ENCODE results near the gene SNX33. TPM values are rescaled to one million over a fixed set of nuclear protein-coding genes. Genes with fewer than 3 reads are reported as not detected.
"Not testable (repeated sequence)": the region's sequence is repeated elsewhere in the genome, so short reads cannot be mapped to it uniquely, and the experiment has no call there.

SNX33 gene
- total RNA-seq, 2 experiments from 2014 or later = 2.2 to 2.4 TPM

DNA sequence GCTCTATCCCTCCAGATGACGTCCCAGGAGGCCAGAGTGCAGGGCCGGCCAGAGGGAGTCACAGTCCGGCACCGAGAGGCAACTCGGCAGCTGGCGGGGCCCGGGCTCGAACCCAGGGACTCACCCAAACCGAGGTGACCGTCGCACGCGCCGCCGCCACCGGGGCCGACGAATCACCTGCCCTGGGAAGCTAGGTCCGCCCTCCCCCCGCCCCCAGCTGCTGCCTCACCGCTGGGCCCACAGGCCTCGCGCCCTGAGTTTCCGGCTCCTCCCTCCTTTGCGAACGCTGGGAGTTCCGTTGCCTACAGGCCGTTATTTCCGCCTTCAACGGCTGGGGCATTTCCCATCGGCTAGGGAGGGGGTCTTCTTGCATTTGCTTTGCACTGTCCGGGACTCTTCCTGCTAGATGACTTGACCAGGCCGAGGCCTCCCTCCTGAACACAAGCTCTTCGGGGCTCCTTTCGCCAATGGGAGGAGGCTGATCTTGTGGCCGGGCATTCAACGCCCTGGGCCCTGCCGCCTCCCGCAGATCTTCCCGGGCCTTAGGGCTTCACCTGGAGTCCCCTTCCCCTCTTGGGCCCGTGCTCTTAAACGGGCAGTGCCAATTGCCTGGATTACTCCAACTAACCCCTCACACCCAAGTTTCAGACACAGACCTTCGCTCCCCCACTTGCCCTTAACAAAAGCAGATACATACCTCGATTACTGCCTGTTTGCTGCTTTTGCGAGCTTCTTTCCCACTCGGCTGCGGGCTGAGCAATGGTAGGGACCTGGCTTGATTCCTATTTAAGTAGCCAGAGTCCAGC lies 22.0 kb upstream of the SNX33 start, which contains the start of gene SNUPN:
TSS of gene SNUPN (minus strand) at position 184 of the 806 bp plus-strand sequence. CDS start 4,674 bp downstream, outside the sequence.
- peak within 1 kb of the TSS; percentile 99 for H3K27ac Mint-ChIP-seq
- peaks cover 6% of the 10 kb centered on the region for H3K36me3 Mint-ChIP-seq (ENCODE audit: low read depth)
- H3K4me1 Mint-ChIP-seq = peaks cover 45% of the 10 kb centered on the region
- intact Hi-C loops (cut with DNase I, micrococcal nuclease) = loop anchor here (1.0 to 10.0 kb wide), 10 partner anchors 15 to 1221 kb away; partner anchors contain the start of genes IMP3 (in 2 of the 2), MAN2C1 (in 2 of the 2), ARID3B (in 1 of the 2) and COX5A (in 1 of the 2)
- CTCF ChIA-PET = interaction anchor here (0.5 to 3.2 kb wide), 12 partner anchors 9 to 258 kb away, joined by 3 to 21 read pairs (median 6); partner anchors contain the start of genes IMP3, MAN2C1, SIN3A and SNX33
- peak; percentile 88 for ATAC-seq
- H3K27me3 Mint-ChIP-seq = no peaks in the 10 kb centered on the region
- H3K4me3 Mint-ChIP-seq = peak within 1 kb of the TSS; percentile 93
- no peaks in the 10 kb centered on the region for H3K9me3 Mint-ChIP-seq (ENCODE audit: low read depth)
- POLR2A ChIA-PET = interaction anchor here (0.5 to 2.2 kb wide), 11 partner anchors 14 to 278 kb away, joined by 3 to 18 read pairs (median 6); partner anchors contain the start of genes IMP3, MAN2C1 and SIN3A
- DNase-seq = peak; percentile 97

- intact Hi-C loops (cut with DNase I, micrococcal nuclease) = no loop called here
- no peak overlapping the region for H3K4me3 Mint-ChIP-seq
- ChIA-PET POLR2A (no interaction called here), CTCF (interaction anchor here (0.6 kb wide), 2 partner anchors 730 to 1054 kb away, joined by 3 to 4 read pairs; no protein-coding TSS in a partner anchor)
- H3K9me3 Mint-ChIP-seq (ENCODE audit: low read depth) = no peaks in the 10 kb centered on the region
- H3K4me1 Mint-ChIP-seq = peaks cover 12% of the 10 kb centered on the region
- H3K27ac Mint-ChIP-seq = no peak overlapping the region
- H3K36me3 Mint-ChIP-seq (ENCODE audit: low read depth) = peaks cover 6% of the 10 kb centered on the region
- ATAC-seq (no peak), DNase-seq (no peak)
- H3K27me3 Mint-ChIP-seq = no peaks in the 10 kb centered on the region
These were observed 15.8 kb upstream of the SNX33 start for GRCh38 chr15:75631935-75632334.

DNA sequence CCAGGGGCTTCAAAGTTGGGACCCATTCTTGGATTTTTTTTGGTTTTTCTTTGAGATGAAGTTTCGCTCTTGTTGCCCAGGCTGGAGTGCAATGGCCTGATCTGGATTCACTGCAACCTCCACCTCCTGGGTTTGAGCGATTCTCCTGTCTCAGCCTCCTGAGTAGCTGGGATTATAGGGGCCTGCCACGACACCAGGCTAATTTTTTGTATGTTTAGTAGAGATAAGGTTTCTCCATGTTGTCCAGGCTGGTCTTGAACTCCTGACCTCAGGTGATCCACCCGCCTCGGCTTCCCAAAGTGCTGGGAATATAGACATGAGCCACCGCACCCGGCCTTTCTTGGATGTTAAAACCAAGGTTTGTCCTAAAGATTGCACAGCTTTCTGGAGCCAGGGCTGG lies 13.8 kb upstream of the SNX33 start:
- DNase-seq; H3K9me3 Mint-ChIP-seq (ENCODE audit: low read depth); ATAC-seq; H3K27ac Mint-ChIP-seq; H3K4me3 Mint-ChIP-seq; intact Hi-C loops (cut with DNase I, micrococcal nuclease); H3K27me3 Mint-ChIP-seq; POLR2A ChIA-PET: not testable (repeated sequence)
- CTCF ChIA-PET = interaction anchor here (0.6 kb wide), 2 partner anchors 101 to 226 kb away, joined by 3 to 4 read pairs; no protein-coding TSS in a partner anchor
- peaks cover 24% of the 10 kb centered on the region for H3K36me3 Mint-ChIP-seq (ENCODE audit: low read depth)
- peaks cover 22% of the 10 kb centered on the region for H3K4me1 Mint-ChIP-seq

DNA sequence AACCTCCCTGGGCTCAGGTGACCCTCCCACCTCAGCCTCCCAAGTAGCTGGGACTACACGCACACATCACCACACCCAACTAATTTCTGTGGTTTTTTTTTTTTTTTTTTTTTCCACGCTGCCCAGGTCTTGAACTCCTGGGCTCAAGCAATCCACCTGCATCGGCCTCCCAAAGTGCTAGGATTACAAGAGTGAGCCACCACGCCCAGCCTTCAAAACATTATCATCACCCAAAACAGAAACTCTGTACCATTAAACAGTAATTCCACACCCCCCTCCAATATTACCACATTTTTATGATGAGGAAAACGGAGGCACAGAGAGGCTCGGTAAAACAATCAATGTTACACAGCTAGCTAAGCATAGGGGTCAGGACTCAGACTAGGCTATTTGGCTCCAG lies 11.7 kb upstream of the SNX33 start:
- POLR2A ChIA-PET = interaction anchor here (0.7 to 1.1 kb wide), 4 partner anchors 9 to 679 kb away, joined by 3 read pairs; no protein-coding TSS in a partner anchor
- no peak overlapping the region for H3K27ac Mint-ChIP-seq
- peaks cover 24% of the 10 kb centered on the region for H3K4me1 Mint-ChIP-seq
- ATAC-seq = no peak
- no peak overlapping the region for H3K4me3 Mint-ChIP-seq
- no peaks in the 10 kb centered on the region for H3K9me3 Mint-ChIP-seq (ENCODE audit: low read depth)
- CTCF ChIA-PET = interaction anchor here (3.3 kb wide), 1 partner anchor 10 kb away, joined by 17 read pairs; the partner anchor contains the start of gene SNUPN
- H3K27me3 Mint-ChIP-seq = no peaks in the 10 kb centered on the region
- peaks cover 32% of the 10 kb centered on the region for H3K36me3 Mint-ChIP-seq (ENCODE audit: low read depth)
- intact Hi-C loops (cut with DNase I, micrococcal nuclease) = loop anchor here in 1 of 2 experiments (5.0 kb wide), 2 partner anchors 699 to 849 kb away; partner anchors contain the start of gene COX5A
- no peak for DNase-seq

DNA sequence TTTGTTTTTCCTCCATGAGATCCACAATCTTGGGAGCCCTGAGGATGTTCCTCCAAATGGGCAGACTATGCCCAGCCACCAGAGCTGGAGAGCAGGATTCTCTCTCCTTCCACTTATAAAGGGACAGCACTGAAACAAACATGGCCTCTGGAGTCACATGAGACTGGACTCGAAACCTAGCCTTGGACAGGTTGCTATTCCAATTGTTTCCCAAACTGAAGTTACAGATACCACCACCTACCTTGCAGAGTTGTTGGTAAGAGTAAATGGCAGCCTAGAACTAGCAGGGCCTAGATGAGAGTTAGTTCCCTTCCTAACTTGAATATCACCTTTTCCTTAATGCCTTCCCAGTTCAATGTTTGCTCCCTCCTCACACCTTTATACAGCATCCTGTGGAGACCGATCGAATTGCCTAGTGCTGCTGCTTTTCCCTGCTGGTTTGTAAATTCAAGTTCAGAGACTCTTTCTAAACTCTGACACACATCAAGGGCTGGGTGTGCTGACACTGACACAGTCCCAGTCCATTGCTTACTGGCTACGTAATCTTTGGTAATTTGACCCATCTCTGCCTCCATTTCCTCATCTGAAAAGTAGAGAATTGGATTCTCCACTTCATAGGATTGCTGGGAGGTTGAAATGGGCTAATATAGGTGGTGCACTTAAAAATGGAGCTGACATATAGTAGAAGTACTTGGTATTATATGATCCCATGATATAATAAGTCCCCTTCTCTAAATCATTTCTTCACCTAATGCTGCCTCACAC lies 10.3 kb upstream of the SNX33 start:
- peak overlapping the region; percentile 96 for H3K27ac Mint-ChIP-seq

GRCh38 chr15:75639191-75639708 lies 8.5 kb upstream of the SNX33 start:
- Mint-ChIP-seq H3K9me3 (ENCODE audit: low read depth) (no peaks in the 10 kb centered on the region), H3K4me1 (peaks cover 25% of the 10 kb centered on the region), H3K27ac (peak overlapping the region; percentile 96), H3K27me3 (no peaks in the 10 kb centered on the region), H3K36me3 (ENCODE audit: low read depth) (peaks cover 32% of the 10 kb centered on the region), H3K4me3 (peak overlapping the region; percentile 99)
- DNase-seq (peak; percentile 13), ATAC-seq (no peak)
- ChIA-PET POLR2A (interaction anchor here (0.5 to 4.6 kb wide), 10 partner anchors 11 to 271 kb away, joined by 3 to 47 read pairs (median 4); partner anchors contain the start of genes MAN2C1, PTPN9, SIN3A and SNUPN), CTCF (interaction anchor here (0.6 to 3.3 kb wide), 15 partner anchors 11 to 586 kb away, joined by 3 to 37 read pairs (median 8); partner anchors contain the start of genes MAN2C1, PTPN9 and SNUPN)
- intact Hi-C loops (cut with DNase I, micrococcal nuclease) = loop anchor here (2.0 to 5.0 kb wide), 4 partner anchors 60 to 852 kb away; partner anchors contain the start of genes COX5A (in 1 of the 2) and PTPN9 (in 1 of the 2)

More for the DNA sequence above, 10.3 kb upstream of the SNX33 start:
- Mint-ChIP-seq H3K4me1 (peaks cover 25% of the 10 kb centered on the region), H3K36me3 (ENCODE audit: low read depth) (peaks cover 32% of the 10 kb centered on the region), H3K27me3 (no peaks in the 10 kb centered on the region), H3K9me3 (ENCODE audit: low read depth) (no peaks in the 10 kb centered on the region), H3K4me3 (peak overlapping the region; percentile 99)
- intact Hi-C loops (cut with DNase I, micrococcal nuclease) = loop anchor here (2.0 to 5.0 kb wide), 4 partner anchors 59 to 850 kb away; partner anchors contain the start of genes COX5A (in 1 of the 2) and PTPN9 (in 1 of the 2)
- ATAC-seq (no peak), DNase-seq (no peak)
- ChIA-PET POLR2A (interaction anchor here (0.7 to 4.6 kb wide), 3 partner anchors 10 to 184 kb away, joined by 3 to 47 read pairs (median 3); partner anchors contain the start of gene SIN3A), CTCF (interaction anchor here (0.5 to 3.3 kb wide), 6 partner anchors 12 to 270 kb away, joined by 3 to 17 read pairs (median 3); partner anchors contain the start of gene SNUPN)

DNA sequence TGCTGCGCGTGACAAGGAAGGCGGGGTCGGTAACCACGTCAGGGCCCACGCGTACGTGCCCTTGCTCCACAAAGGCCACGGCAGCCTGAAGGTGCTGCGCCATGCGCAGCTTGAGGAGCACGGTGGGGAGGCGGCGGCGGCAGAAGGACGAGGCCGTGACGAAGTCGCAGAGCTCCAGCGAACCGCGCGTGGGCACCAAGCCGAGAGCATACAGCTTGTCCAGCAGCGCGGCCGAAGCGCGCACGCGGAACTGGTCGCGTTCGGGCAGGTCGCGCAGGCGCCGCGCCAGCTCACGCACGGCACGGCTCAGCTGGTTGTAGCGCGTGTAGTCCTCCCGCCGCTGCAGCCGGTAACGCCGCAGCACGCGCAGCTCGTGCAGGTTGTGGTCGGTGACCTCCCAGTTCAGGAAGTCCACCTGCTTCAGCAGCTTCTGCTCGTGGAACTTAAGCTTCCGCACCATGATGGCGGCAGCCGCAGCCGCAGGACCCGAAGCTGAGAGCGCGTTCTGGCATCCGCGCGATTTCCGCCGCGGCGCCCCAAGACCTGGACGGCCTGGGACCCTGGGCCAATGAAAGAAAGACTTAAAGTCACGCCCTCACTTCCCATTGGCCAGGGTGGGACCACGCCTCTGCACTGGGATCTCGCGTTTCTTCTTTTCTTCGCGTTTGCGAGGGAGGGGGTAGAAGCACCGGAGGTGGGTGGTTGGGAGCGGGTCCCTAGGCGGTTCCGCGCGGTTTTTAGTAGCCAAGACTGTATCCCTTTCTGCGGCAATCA lies 7.8 kb upstream of the SNX33 start, which contains the start of gene IMP3:
TSS of gene IMP3 (minus strand) at position 516 of the 774 bp plus-strand sequence. CDS start at position 460, 56 bp downstream.
- ATAC-seq (peak; percentile 92), DNase-seq (peak; percentile 96)
- Mint-ChIP-seq H3K36me3 (ENCODE audit: low read depth) (peaks cover 32% of the 10 kb centered on the region), H3K4me1 (peaks cover 25% of the 10 kb centered on the region), H3K27ac (peak within 1 kb of the TSS; percentile 96), H3K9me3 (ENCODE audit: low read depth) (no peaks in the 10 kb centered on the region), H3K27me3 (no peaks in the 10 kb centered on the region), H3K4me3 (peak within 1 kb of the TSS; percentile 99)
- ChIA-PET POLR2A (interaction anchor here (0.5 to 4.6 kb wide), 13 partner anchors 12 to 272 kb away, joined by 3 to 47 read pairs (median 3); partner anchors contain the start of genes MAN2C1, PTPN9, SIN3A and SNUPN), CTCF (interaction anchor here (0.6 to 3.3 kb wide), 14 partner anchors 10 to 587 kb away, joined by 3 to 37 read pairs (median 6); partner anchors contain the start of genes MAN2C1, PTPN9 and SNUPN)
- intact Hi-C loops (cut with DNase I, micrococcal nuclease) = loop anchor here (1.0 to 10.0 kb wide), 15 partner anchors 15 to 1025 kb away; partner anchors contain the start of genes PTPN9 (in 2 of the 2), SNUPN (in 2 of the 2), C15orf39 (in 1 of the 2) and CLK3 (in 1 of the 2)

DNA sequence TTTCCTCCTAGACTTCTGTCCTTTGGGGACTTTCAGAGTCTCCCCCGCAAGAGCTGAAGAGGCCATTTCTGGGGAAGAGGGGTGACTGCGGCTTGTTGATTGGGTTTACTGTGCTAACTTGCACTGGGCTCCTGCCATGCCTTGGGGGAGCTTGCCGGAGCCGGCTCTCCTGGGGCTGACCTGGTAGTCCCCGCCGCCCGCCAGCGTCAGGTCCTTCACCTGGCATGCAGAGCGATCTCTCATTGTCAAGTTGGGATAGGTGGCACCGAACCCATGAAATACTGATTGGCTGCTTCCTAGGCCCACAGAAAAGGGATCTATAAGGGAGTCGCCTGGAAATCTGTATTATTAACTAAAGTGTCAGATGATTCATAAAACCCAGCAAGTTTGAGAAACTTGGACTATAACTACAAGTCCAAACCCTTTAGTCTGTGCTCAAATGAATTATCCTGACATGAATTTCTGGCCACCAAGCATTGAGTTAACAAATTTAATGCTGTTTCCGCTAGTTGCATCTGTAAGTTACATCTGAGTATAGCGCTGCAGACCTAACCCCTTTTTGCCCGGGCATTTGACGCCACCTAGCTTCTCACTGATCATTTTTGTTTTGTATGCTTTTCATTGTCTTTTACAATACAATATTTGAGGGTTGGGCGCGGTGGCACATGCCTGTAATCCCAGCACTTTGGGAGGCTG lies 7.1 kb upstream of the SNX33 start:
- Mint-ChIP-seq H3K4me3 (peak overlapping the region; percentile 99), H3K4me1 (peaks cover 25% of the 10 kb centered on the region), H3K27me3 (no peaks in the 10 kb centered on the region), H3K9me3 (ENCODE audit: low read depth) (no peaks in the 10 kb centered on the region), H3K36me3 (ENCODE audit: low read depth) (peaks cover 32% of the 10 kb centered on the region), H3K27ac (peak overlapping the region; percentile 96)
- POLR2A ChIA-PET = interaction anchor here (0.6 to 4.6 kb wide), 13 partner anchors 7 to 272 kb away, joined by 3 to 47 read pairs (median 3); partner anchors contain the start of genes MAN2C1, PTPN9, SIN3A and SNUPN
- peak; percentile 52 for ATAC-seq
- DNase-seq = peak; percentile 79
- intact Hi-C loops (cut with DNase I, micrococcal nuclease) = loop anchor here (1.0 to 10.0 kb wide), 11 partner anchors 15 to 1026 kb away; partner anchors contain the start of genes SNUPN (in 2 of the 2), C15orf39 (in 1 of the 2), CLK3 (in 1 of the 2) and FBXO22 (in 1 of the 2)
- CTCF ChIA-PET = interaction anchor here (0.7 to 3.3 kb wide), 13 partner anchors 10 to 319 kb away, joined by 3 to 37 read pairs (median 8); partner anchors contain the start of genes MAN2C1 and SNUPN

- CTCF ChIA-PET = interaction anchor here (0.7 to 3.3 kb wide), 7 partner anchors 14 to 273 kb away, joined by 3 to 37 read pairs (median 12); partner anchors contain the start of genes MAN2C1 and SNUPN
- POLR2A ChIA-PET = interaction anchor here (0.6 to 4.6 kb wide), 4 partner anchors 8 to 234 kb away, joined by 3 to 47 read pairs (median 4); partner anchors contain the start of gene SIN3A
- Mint-ChIP-seq H3K4me1 (peaks cover 22% of the 10 kb centered on the region), H3K36me3 (ENCODE audit: low read depth) (peaks cover 29% of the 10 kb centered on the region), H3K27me3 (no peaks in the 10 kb centered on the region), H3K4me3 (peak overlapping the region; percentile 99), H3K9me3 (ENCODE audit: low read depth) (no peaks in the 10 kb centered on the region), H3K27ac (peak overlapping the region; percentile 96)
- intact Hi-C loops (cut with DNase I, micrococcal nuclease) = loop anchor here (10.0 kb wide), 2 partner anchors 436 to 1026 kb away; partner anchors contain the start of genes C15orf39 (in 1 of the 2) and CLK3 (in 1 of the 2)
- ATAC-seq (no peak), DNase-seq (no peak)
These were observed 6.6 kb upstream of the SNX33 start for GRCh38 chr15:75641179-75641503.
